ENCODE data around the gene TMEM244.

GRCh38 chr6:129867403-129867802 is 6.3 kb upstream of the TMEM244 start:
- TF ChIP-seq CTCF (IDR thresholded peaks at IDR 0.05) = no peak
- no peak for TF ChIP-seq POLR2A (IDR thresholded peaks at IDR 0.05)
- no peak for TF ChIP-seq POLR2AphosphoS5 (IDR thresholded peaks at IDR 0.05)
- no peak for TF ChIP-seq EP300 (IDR thresholded peaks at IDR 0.05)
